ENCODE measurements around the gene ST3GAL4.
"Not testable (repeated sequence)": the region's sequence is repeated elsewhere in the genome, so short reads cannot be mapped to it uniquely, and the experiment has no call there.

Gene ST3GAL4

DNA sequence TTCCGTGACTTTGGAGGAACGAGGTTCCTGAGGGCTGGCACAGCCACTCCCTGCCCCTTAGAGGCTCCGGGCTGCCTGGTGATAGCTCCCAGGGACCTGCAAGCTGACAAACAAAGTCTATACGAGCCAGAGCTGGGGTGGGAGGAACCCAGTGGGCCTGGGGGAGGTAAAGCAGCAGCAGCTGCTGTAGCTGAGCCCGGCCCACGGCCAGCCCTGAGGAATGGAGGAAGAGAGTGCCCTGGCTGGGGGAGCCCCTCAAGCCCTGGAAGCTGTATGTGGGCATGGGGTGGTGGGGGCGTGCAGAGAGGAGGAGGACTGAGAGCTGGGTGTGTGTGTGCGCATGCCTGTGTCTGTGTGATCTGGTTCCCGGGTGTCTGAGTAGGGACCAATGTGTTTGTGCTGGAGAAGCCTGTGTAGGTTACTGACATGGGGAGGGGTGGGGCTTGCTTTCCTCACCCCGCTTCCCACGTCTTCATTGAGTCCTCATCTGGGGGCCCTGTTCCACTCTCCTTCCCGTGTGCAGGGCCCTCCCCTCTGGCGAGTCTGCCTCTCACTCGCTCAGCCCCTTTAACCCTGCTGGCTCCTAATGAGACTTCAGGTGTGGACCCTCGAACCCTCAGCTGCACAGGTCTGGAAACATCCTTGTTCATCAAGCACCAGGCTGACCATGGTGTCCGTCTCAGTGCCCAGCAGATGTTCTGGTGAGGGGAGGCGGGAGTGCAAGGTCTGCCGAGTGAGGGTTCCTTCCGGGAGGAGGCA, 10.8 kb downstream of the ST3GAL4 start:
- H3K4me3 ChIP-seq (ENCODE audit: low read length) = no peak overlapping the region
- no peak for DNase-seq (ENCODE audit: low read depth)
- no peak for TF ChIP-seq CTCF (conservative IDR thresholded peaks at IDR 0.05; ENCODE audit: low read length)

- not testable (repeated sequence) for H3K4me3 ChIP-seq (ENCODE audit: low read length)
These were observed 11.6 kb downstream of the ST3GAL4 start for GRCh38 chr11:126366823-126367654.

DNA sequence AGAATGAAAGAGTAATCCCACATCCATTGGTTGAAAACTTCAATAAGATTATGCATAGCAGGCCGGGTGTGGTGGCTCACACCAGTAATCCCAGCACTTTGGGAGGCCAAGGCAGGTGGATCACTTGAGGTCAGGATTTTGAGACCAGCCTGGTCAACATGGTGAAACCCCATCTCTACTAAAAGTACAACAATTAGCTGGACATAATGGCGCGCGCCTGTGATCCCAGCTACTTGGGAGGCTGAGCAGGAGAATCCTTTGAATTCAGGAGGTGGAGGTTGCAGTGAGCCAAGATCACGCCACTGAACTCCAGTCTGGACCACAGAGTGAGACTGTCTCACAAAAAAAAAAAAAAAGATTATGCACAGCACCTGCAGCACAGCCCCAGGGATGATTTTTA, 12.3 kb downstream of the ST3GAL4 start:
- not testable (repeated sequence) for H3K4me3 ChIP-seq (ENCODE audit: low read length); DNase-seq (ENCODE audit: low read depth)

More at GRCh38 chr11:126366823-126367654, 11.6 kb downstream of the ST3GAL4 start:
- not testable (repeated sequence) for DNase-seq (ENCODE audit: low read depth)

DNA sequence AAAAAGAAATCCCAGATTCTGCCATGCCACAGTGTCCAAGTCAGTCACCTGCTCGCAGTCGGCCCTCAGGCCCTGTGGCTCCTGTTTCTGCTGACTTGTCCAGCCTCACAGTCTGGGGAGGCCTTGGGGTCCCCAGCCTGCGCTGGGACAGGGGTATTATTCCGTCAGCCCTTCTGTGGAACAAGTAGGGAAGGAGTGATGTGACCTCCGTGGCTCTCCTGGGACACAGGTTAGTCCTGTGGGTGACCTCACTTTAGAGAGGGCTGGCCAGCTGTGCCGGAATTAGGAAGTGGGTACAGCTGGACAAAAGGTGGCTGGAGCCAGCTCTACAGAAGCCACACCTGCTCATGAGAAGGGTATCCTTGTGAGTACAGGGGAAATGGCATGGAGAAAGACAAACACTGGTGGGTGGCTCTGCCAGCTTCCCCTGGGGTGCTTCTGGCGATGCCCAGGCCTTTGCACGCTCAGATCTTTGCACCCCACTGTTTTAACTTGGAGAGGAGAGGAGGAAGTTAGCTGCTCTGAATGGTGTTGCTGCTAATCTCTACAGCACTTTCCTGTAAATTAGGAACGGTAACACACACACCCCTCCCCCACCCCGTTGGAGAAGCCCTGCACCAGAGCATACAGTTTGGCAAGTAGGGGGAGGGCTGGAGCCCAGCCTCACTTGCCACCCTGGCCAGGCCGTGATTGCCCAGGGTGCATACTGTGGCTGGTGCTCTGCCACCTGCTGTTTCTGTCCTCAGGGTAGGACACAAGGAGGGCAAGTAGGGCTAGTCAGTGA, 13.0 kb downstream of the ST3GAL4 start:
- H3K4me3 ChIP-seq (ENCODE audit: low read length); DNase-seq (ENCODE audit: low read depth): not testable (repeated sequence)

DNA sequence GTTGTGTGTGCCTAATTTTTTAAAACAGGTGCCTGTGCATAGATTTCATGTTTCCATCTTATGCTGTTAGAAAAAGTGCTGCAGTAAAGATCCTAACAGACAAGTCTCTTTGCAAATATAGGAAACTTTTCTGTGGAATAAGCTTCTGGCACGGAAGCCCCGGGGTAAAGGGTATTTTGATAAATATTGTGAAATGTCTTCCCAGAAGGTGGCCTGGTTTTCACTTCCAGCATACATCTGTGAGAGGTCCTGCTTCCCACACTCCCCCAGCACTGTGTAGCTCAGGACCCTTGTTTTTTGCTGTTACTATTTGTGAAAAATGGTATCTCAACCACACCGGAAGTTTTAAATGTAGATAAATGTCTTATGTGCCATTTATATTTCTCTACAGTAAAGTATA, 14.5 kb downstream of the ST3GAL4 start:
- no peak overlapping the region for H3K4me3 ChIP-seq (ENCODE audit: low read length)
- no peak for TF ChIP-seq CTCF (conservative IDR thresholded peaks at IDR 0.05; ENCODE audit: low read length)
- DNase-seq (ENCODE audit: low read depth) = no peak

DNA sequence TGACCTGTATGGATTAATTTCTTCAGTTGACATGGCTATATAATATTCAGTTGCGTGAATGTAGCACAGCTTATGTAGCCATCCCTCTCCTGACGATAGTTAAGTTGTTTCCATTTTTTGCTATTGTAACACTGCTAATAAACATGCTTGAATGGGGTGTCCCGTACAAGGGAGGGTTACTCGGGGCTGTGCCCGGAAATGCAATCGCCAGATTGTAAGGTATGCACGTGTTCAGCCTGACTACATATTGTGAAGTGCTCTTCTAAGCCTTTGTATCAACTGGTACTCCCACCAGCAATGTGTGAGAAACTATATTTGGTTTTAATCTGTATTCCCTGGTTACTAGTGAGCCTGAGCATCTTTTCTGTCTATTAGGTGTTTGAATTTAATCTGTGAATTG, 16.1 kb downstream of the ST3GAL4 start:
- no peak for TF ChIP-seq CTCF (conservative IDR thresholded peaks at IDR 0.05; ENCODE audit: low read length)
- DNase-seq (ENCODE audit: low read depth) = no peak
- H3K4me3 ChIP-seq (ENCODE audit: low read length) = no peak overlapping the region

DNA sequence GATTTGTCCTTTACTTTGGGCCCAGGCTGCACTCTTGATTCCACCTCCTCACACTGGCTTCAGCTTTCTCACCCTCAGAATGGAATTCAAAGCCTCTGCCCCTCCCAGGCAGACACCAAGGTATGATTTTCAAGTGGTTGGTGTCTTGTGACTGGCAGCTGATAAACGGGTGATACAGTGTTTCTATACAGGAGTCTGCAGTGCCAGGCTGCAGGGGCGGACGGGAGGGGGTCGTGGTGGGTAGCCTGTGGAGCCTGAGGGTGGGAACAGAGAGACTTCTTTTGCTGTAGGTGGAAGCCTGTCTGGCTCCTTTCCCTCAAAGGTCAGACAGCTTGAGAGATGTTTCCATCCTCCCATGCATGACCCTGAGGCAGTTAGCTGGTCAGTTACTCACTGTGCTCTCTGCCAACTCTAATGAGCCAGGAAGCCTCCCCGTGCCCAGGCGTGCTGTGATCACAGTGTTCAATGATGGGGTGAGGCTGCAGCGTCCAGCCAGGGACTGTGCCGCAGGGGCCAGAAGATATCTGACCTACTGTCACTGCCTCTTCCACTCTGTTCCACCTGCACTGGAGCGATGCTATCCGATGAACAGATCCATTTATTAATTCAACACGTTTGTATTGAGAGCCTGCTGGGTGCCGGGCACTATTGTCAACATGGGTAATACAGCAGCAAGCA, 18.0 kb downstream of the ST3GAL4 start:
- not testable (repeated sequence) for DNase-seq (ENCODE audit: low read depth); H3K4me3 ChIP-seq (ENCODE audit: low read length)

- not testable (repeated sequence) for DNase-seq (ENCODE audit: low read depth); H3K4me3 ChIP-seq (ENCODE audit: low read length)
These were observed 19.2 kb downstream of the ST3GAL4 start for GRCh38 chr11:126374562-126375300.

DNA sequence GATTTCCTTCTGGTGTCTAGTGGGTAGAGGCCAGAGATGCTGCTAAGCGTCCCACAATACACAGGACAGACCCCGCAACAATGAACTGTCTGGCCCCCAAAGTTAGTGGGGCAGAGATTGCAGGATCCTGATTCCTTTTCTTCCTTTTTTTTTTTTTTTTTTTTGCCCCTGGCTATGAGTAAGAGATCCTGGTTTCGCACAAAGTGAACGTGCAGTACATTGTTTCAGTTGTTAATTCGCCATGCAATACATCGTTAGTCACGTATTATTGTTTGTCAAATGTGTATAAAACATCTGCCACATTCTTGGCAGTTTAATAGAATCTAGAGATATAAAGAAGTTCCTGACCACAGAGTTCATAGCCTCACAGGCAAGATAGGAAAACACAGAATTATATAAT, 20.2 kb downstream of the ST3GAL4 start:
- DNase-seq (ENCODE audit: low read depth) = no peak
- H3K4me3 ChIP-seq (ENCODE audit: low read length) = no peak overlapping the region
- TF ChIP-seq CTCF (conservative IDR thresholded peaks at IDR 0.05; ENCODE audit: low read length) = no peak

Data from AG10803 (cell line).